A673 (cell line): Measurements from ENCODE around the gene RPL19. TPM values are rescaled to one million over a fixed set of nuclear protein-coding genes. Genes with fewer than 3 reads are reported as not detected.
"Not testable (repeated sequence)": the region's sequence is repeated elsewhere in the genome, so short reads cannot be mapped to it uniquely, and the experiment has no call there.

Experiments
- BruUV-seq: library from RNA; stranded (reverse); fragments of 400-500 nt; replicated peaks from 2 replicates; lab custom pipeline; 2021; lab: Mats Ljungman, UMichigan
- CTCF ChIA-PET: fragments of 300-600 bp; sonication (Branson Sonifier 250); formaldehyde crosslinking; loops from one replicate; lab custom pipeline; 2022; ENCODE audit warnings: antibody characterized with exemption; lab: Charles Lee
- POLR2A ChIA-PET: fragments of 300-600 bp; sonication (Branson Sonifier 250); formaldehyde crosslinking; loops from one replicate; lab custom pipeline; 2022; ENCODE audit warnings: antibody characterized with exemption; ENCODE audit not compliant: low non-redundant PET; lab: Charles Lee
- DNase-seq: peaks from one replicate; pipeline ENCODE4 v3.0.0-alpha.2; 2015; ENCODE audit warnings: low spot score
- H3K27ac ChIP-seq: fragments of 200-600 bp; sonication (generic); 2 replicates; pipeline ENCODE4 v1.5.1; 2016; ENCODE audit warnings: mixed run types, low read depth, mild to moderate bottlenecking, mixed read lengths, antibody characterized with exemption, low read length; ENCODE audit not compliant: poor library complexity, severe bottlenecking
- H3K27me3 ChIP-seq: fragments of 200-600 bp; sonication (generic); replicated peaks from 2 replicates; pipeline ENCODE4 v1.6.1; 2017; ENCODE audit warnings: mixed run types, low read depth, mild to moderate bottlenecking, mixed read lengths, antibody characterized with exemption, low read length; ENCODE audit not compliant: insufficient read depth, poor library complexity
- H3K36me3 ChIP-seq: fragments of 200-600 bp; sonication (generic); 2 replicates; pipeline ENCODE4 v1.6.1; 2016; ENCODE audit warnings: mixed run types, mild to moderate bottlenecking, mixed read lengths, antibody characterized with exemption, low read length; ENCODE audit not compliant: insufficient read depth, poor library complexity, severe bottlenecking
- H3K4me1 ChIP-seq: fragments of 200-600 bp; sonication (generic); 2 replicates; pipeline ENCODE4 v1.6.1; 2017; ENCODE audit warnings: mixed run types, mild to moderate bottlenecking, mixed read lengths, antibody characterized with exemption, low read length; ENCODE audit not compliant: insufficient read depth, poor library complexity, severe bottlenecking
- H3K4me3 ChIP-seq: fragments of 200-600 bp; sonication (generic); 2 replicates; pipeline ENCODE4 v1.5.1; 2016; ENCODE audit warnings: low read depth, mixed run types, mild to moderate bottlenecking, mixed read lengths, low read length; ENCODE audit not compliant: poor library complexity, severe bottlenecking
- H3K9me3 ChIP-seq: fragments of 200-600 bp; sonication (generic); 2 replicates; pipeline ENCODE4 v1.6.1; 2016; ENCODE audit warnings: mixed run types, low read depth, mild to moderate bottlenecking, mixed read lengths, antibody characterized with exemption, low read length; ENCODE audit not compliant: poor library complexity, severe bottlenecking
- CTCF ChIP-seq: fragments of 300-800, 200-600 bp; sonication (generic); conservative IDR thresholded peaks from 2 replicates; pipeline ENCODE4 v1.5.1; 2017; ENCODE audit warnings: low read depth, mild to moderate bottlenecking, antibody characterized with exemption, low read length, moderate library complexity, mixed read lengths
- EZH2 ChIP-seq: fragments of 200-600 bp; sonication (generic); IDR thresholded peaks from 2 replicates; pipeline ENCODE4 v1.6.1; 2017; ENCODE audit warnings: borderline replicate concordance, low read depth, mild to moderate bottlenecking, mixed read lengths, antibody characterized with exemption, low read length; ENCODE audit not compliant: poor library complexity, severe bottlenecking
- intact Hi-C: fragments of 100-400 bp; cut with micrococcal nuclease; formaldehyde crosslinking; loops from one replicate; pipeline ENCODE4 v1.10.0; 2022; ENCODE audit not compliant: unreplicated experiment
- total RNA-seq: library from RNA; stranded (reverse); gene quantifications from 2 replicates; pipeline ENCODE4 v1.2.3, GENCODE V29; 2021

Gene RPL19
- total RNA-seq, 1 experiment from 2014 or later, result 950 TPM

DNA sequence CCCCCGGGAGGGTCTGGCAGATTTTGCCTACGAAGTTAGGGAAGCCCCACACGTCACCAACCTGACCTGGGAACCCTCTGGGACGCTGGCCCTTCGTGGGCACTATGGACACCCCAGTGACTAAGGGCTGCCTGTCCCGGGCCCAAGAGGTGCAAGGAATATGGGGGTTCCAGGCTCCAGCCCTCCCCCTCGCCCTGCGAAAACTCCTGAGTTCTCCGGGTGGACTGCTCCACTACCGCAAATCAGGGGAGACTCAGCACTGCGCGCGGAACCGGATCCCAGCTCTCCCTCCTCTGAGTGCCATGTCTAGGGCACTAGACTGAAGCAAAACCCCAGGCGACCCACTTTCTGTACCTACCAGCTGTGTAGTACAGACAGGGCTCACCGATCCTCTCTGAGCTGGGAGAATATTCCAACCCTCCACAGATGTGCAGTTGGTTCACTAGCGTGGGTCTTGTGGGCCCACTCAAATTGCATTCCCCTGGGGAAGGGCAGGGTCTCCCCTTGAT is 34.2 kb upstream of the RPL19 start, which contains the start of gene ARL5C:
Gene ARL5C, minus strand, starts transcription at position 321 of the 509 bp plus-strand sequence. CDS start 401 bp downstream, outside the sequence.
- TF ChIP-seq CTCF, result no peak
- no peak for TF ChIP-seq EZH2
- no peaks in the 10 kb centered on the region for H3K36me3 ChIP-seq
- no peaks in the 10 kb centered on the region for H3K4me1 ChIP-seq
- intact Hi-C loops, result no loop called here
- H3K27ac ChIP-seq, result no peak within 1 kb of the TSS
- POLR2A ChIA-PET, result no interaction called here
- peak within 1 kb of the TSS; percentile 47 for H3K4me3 ChIP-seq
- no peaks in the 10 kb centered on the region for H3K9me3 ChIP-seq
- no peak for DNase-seq
- CTCF ChIA-PET, result interaction anchor here (2.4 kb wide), 1 partner anchor 9 kb away, joined by 13 read pairs; no protein-coding TSS in a partner anchor
- no peaks in the 10 kb centered on the region for H3K27me3 ChIP-seq
- BruUV-seq, result no TSS peak

GRCh38 chr17:39166437-39167335 is 33.4 kb upstream of the RPL19 start:
- TF ChIP-seq CTCF (no peak), EZH2 (no peak)
- DNase-seq, result no peak
- ChIA-PET CTCF (interaction anchor here (0.8 kb wide), 1 partner anchor 184 kb away, joined by 4 read pairs; no protein-coding TSS in a partner anchor), POLR2A (no interaction called here)
- H3K27ac ChIP-seq, result no peak overlapping the region
- H3K9me3 ChIP-seq, result no peaks in the 10 kb centered on the region
- intact Hi-C loops, result no loop called here
- no TSS peak for BruUV-seq
- no peaks in the 10 kb centered on the region for H3K4me1 ChIP-seq
- no peaks in the 10 kb centered on the region for H3K27me3 ChIP-seq
- no peak overlapping the region for H3K4me3 ChIP-seq
- H3K36me3 ChIP-seq, result no peaks in the 10 kb centered on the region

GRCh38 chr17:39167476-39167875 is 32.6 kb upstream of the RPL19 start:
- CTCF ChIA-PET, result no interaction called here
- no peak for TF ChIP-seq CTCF
- no peak for TF ChIP-seq EZH2
- no peak overlapping the region for H3K4me3 ChIP-seq
- intact Hi-C loops, result no loop called here
- H3K27ac ChIP-seq, result no peak overlapping the region
- H3K36me3 ChIP-seq, result no peaks in the 10 kb centered on the region
- no peaks in the 10 kb centered on the region for H3K9me3 ChIP-seq
- no peaks in the 10 kb centered on the region for H3K27me3 ChIP-seq
- POLR2A ChIA-PET, result interaction anchor here (0.9 kb wide), 1 partner anchor 33 kb away, joined by 10 read pairs; the partner anchor contains the start of gene RPL19
- H3K4me1 ChIP-seq, result no peaks in the 10 kb centered on the region
- DNase-seq, result no peak
- no TSS peak for BruUV-seq

GRCh38 chr17:39168503-39168902 is 31.6 kb upstream of the RPL19 start:
- BruUV-seq, CTCF ChIA-PET, POLR2A ChIA-PET, DNase-seq, H3K27me3 ChIP-seq, H3K36me3 ChIP-seq, H3K4me1 ChIP-seq, H3K4me3 ChIP-seq, intact Hi-C loops, H3K27ac ChIP-seq, H3K9me3 ChIP-seq: not testable (repeated sequence)
